DND-41 (cell line): ENCODE results near the gene DPH1.

Source experiments
- ATAC-seq: fragments of 200-7000 bp; cut with Tn5 transposase; 3 replicates; pipeline ENCODE4 v1.9.1; 2021; ENCODE audit warnings: low read depth; ENCODE audit not compliant: insufficient read depth
- DNase-seq: peaks from one replicate; pipeline ENCODE4 v3.0.0-alpha.2; 2020
- H2AFZ ChIP-seq: 2 replicates; pipeline ENCODE4 v1.6.0; 2012; ENCODE audit warnings: low read depth, low read length
- H3K27ac ChIP-seq: 2 replicates; pipeline ENCODE4 v1.5.1; 2012; ENCODE audit warnings: low read length, inconsistent platforms
- H3K27me3 ChIP-seq: fragments of 200-600 bp; sonication (generic); 2 replicates; pipeline ENCODE4 v1.6.0; 2012; ENCODE audit warnings: low read length, mild to moderate bottlenecking, inconsistent platforms; ENCODE audit not compliant: insufficient read depth, poor library complexity
- H3K36me3 ChIP-seq: 2 replicates; pipeline ENCODE4 v1.5.1; 2012; ENCODE audit warnings: low read length, inconsistent platforms; ENCODE audit not compliant: insufficient read depth
- H3K4me1 ChIP-seq: 2 replicates; pipeline ENCODE4 v1.5.1; 2012; ENCODE audit warnings: mild to moderate bottlenecking, low read length; ENCODE audit not compliant: insufficient read depth
- H3K4me2 ChIP-seq: 2 replicates; pipeline ENCODE4 v1.6.0; 2012; ENCODE audit warnings: mild to moderate bottlenecking, moderate library complexity, low read length, inconsistent platforms; ENCODE audit not compliant: insufficient read depth
- H3K4me3 ChIP-seq, 2 experiments: fragments of 200-600 bp in 1 of 2; shearing (Covaris generic) in 1 of 2; 2 replicates each; pipeline ENCODE4 v1.5.1; 2012 to 2016; ENCODE audit warnings: inconsistent platforms in 2 of 2, low read length in 2 of 2, mild to moderate bottlenecking in 2 of 2, low read depth in 1 of 2, moderate library complexity in 1 of 2
- H3K79me2 ChIP-seq: 2 replicates; pipeline ENCODE4 v1.6.0; 2012; ENCODE audit warnings: low read length, inconsistent platforms; ENCODE audit not compliant: insufficient read depth
- H3K9ac ChIP-seq: 2 replicates; pipeline ENCODE4 v1.6.0; 2012; ENCODE audit warnings: low read depth, mild to moderate bottlenecking, inconsistent platforms, low read length, moderate library complexity
- H3K9me3 ChIP-seq: 2 replicates; pipeline ENCODE4 v1.5.1; 2012; ENCODE audit warnings: low read length, moderate library complexity, mild to moderate bottlenecking, inconsistent platforms; ENCODE audit not compliant: insufficient read depth, severe bottlenecking
- H4K20me1 ChIP-seq: 2 replicates; pipeline ENCODE4 v1.6.0; 2012; ENCODE audit warnings: low read length; ENCODE audit not compliant: insufficient read depth
- CTCF ChIP-seq: IDR thresholded peaks from 2 replicates; pipeline ENCODE4 v1.5.1; 2012; ENCODE audit warnings: borderline replicate concordance, low read length, moderate library complexity, mild to moderate bottlenecking; ENCODE audit not compliant: poor library complexity, severe bottlenecking; ENCODE audit errors: extremely low read depth
- EZH2 ChIP-seq: IDR thresholded peaks from 3 replicates; pipeline ENCODE4 v1.6.1; 2012; ENCODE audit warnings: borderline replicate concordance, low read depth, mild to moderate bottlenecking, moderate library complexity, low read length, inconsistent platforms; ENCODE audit not compliant: severe bottlenecking

The DPH1 gene

GRCh38 chr17:2062571-2063183 is 32.7 kb downstream of the DPH1 start:
- H3K36me3 ChIP-seq: peaks cover 61% of the 10 kb centered on the region
- no peaks in the 10 kb centered on the region for H3K4me1 ChIP-seq
- H3K27me3 ChIP-seq: no peaks in the 10 kb centered on the region
- no peaks in the 10 kb centered on the region for H3K79me2 ChIP-seq
- H3K4me3 ChIP-seq: no peak overlapping the region
- H3K27ac ChIP-seq: no peak overlapping the region
- TF ChIP-seq EZH2 (no peak), CTCF (no peak)
- ATAC-seq (no peak), DNase-seq (no peak)
- H3K4me2 ChIP-seq: no peak overlapping the region
- no peaks in the 10 kb centered on the region for H3K9me3 ChIP-seq
- H2AFZ ChIP-seq: no peak overlapping the region
- H3K9ac ChIP-seq: no peak overlapping the region
- H4K20me1 ChIP-seq: peaks cover 4% of the 10 kb centered on the region; the same call in 1 of the 2 replicates

- H3K79me2 ChIP-seq: no peaks in the 10 kb centered on the region
- H3K4me3 ChIP-seq: no peak overlapping the region
- H4K20me1 ChIP-seq: peaks cover 6% of the 10 kb centered on the region; the same call in 1 of the 2 replicates
- ATAC-seq (no peak), DNase-seq (no peak)
- peaks cover 69% of the 10 kb centered on the region for H3K36me3 ChIP-seq
- no peaks in the 10 kb centered on the region for H3K9me3 ChIP-seq
- TF ChIP-seq CTCF: no peak
- TF ChIP-seq EZH2: no peak
- H3K9ac ChIP-seq: no peak overlapping the region
- H3K27me3 ChIP-seq: no peaks in the 10 kb centered on the region
- H3K4me2 ChIP-seq: no peak overlapping the region
- H3K4me1 ChIP-seq: no peaks in the 10 kb centered on the region
- H3K27ac ChIP-seq: no peak overlapping the region
- no peak overlapping the region for H2AFZ ChIP-seq
Observed at GRCh38 chr17:2063261-2064146, 33.6 kb downstream of the DPH1 start.

- Histone ChIP-seq H3K4me1 (no peaks in the 10 kb centered on the region), H3K9ac (no peak overlapping the region), H3K9me3 (no peaks in the 10 kb centered on the region)
Observed at GRCh38 chr17:2064147-2064489, 34.2 kb downstream of the DPH1 start.

More at GRCh38 chr17:2064147-2064489, 34.2 kb downstream of the DPH1 start:
- H3K4me2 ChIP-seq: no peak overlapping the region
- peaks cover 75% of the 10 kb centered on the region for H3K36me3 ChIP-seq
- ATAC-seq (no peak), DNase-seq (no peak)
- no peak overlapping the region for H3K27ac ChIP-seq
- TF ChIP-seq CTCF (no peak), EZH2 (no peak)
- H4K20me1 ChIP-seq: peaks cover 6% of the 10 kb centered on the region; the same call in 1 of the 2 replicates
- H3K79me2 ChIP-seq: no peaks in the 10 kb centered on the region
- no peak overlapping the region for H2AFZ ChIP-seq
- H3K4me3 ChIP-seq: no peak overlapping the region
- H3K27me3 ChIP-seq: no peaks in the 10 kb centered on the region
